NCI-H2171 (cell line): ENCODE data around the gene NEURL1.
"Not testable (repeated sequence)": the region's sequence is repeated elsewhere in the genome, so short reads cannot be mapped to it uniquely, and the experiment has no call there.

Experiments used
- DNase-seq: peaks from one replicate; lab custom pipeline; 2025; lab: John Stamatoyannopoulos, UW

The NEURL1 gene

GRCh38 chr10:103607051-103607450, 113.5 kb downstream of the NEURL1 start:
- DNase-seq, result not testable (repeated sequence)

GRCh38 chr10:103608056-103608455, 114.6 kb downstream of the NEURL1 start:
- not testable (repeated sequence) for DNase-seq

GRCh38 chr10:103609231-103610082, 116.0 kb downstream of the NEURL1 start:
- no peak for DNase-seq

GRCh38 chr10:103610083-103610472, 116.6 kb downstream of the NEURL1 start:
- no peak for DNase-seq

DNA sequence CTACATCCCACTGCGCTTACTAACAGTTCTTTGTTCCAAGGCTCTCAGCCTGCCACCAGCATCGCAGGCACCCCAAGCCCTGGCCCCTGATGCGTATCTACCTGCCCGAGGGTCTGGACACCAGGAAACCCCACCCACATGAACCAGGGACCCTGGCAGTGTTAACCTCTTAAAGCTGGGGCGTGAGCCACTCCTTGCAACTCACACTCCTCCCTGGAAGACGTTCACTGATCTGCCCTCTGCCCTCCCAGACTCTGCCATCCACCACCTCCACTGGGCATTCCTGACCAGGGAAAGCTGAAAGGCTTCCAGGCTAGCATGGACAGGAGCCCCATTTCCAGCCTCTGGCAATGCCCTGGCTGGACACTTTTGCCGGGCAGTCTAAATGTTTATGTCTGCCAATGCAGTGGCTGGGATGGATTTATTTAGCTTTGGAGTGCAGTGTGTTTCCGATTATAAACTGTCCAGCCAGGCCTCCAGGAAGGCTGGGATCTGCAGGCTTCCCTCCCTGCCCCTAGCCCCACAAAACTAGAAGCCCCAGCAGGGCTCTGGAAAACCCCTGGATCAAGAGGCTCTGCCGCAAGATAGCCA, 117.5 kb downstream of the NEURL1 start:
- no peak for DNase-seq

- DNase-seq, result no peak
Measured at GRCh38 chr10:103612462-103613365, 119.2 kb downstream of the NEURL1 start.

GRCh38 chr10:103613616-103614015, 120.1 kb downstream of the NEURL1 start:
- DNase-seq, result no peak

DNA sequence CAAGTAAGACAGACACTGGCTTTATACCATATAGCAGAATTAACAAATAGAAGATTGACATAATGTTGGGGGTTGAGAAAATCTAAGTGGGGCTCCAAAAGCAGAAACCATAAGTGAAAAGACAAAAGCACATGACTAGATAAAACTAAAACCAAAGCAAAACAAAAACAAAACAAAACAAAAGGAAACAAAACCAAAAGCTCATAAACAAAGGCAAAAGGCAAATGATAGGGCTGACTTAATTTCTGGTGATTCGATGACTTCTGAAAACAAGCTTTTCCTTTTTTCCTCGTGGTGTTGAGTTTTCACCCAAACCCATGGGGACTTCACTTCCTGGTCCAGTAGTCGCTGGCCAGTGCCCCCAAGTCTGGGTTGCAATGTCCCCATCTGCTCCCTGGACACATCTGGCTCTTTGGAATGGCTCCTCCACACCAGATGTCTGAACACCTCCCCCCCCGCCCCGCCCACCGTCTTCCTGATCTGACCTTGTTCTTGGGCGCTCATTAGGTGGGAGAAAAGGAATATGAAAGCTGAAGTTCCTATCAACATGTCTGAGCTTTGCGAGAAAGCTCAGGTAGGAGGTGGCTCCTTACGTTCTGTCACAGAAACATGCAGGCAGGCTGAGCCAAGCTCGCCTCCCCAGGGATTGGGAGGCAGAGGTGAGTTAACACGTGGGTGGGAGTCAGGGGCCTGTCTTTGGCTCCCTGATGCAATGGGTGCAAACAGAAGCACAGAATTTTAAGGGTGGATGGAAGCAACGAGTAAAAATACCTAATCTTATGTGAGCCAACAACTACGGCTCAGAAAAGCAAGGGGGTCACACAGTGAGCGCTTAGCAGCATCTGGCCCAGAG, 121.0 kb downstream of the NEURL1 start:
- DNase-seq, result no peak

- no peak for DNase-seq
Measured at GRCh38 chr10:103616705-103617601, 123.4 kb downstream of the NEURL1 start.

- no peak for DNase-seq
Measured at GRCh38 chr10:103617602-103618385, 124.3 kb downstream of the NEURL1 start.

GRCh38 chr10:103618575-103619423, 125.3 kb downstream of the NEURL1 start:
- DNase-seq, result no peak

GRCh38 chr10:103619424-103620351, 126.2 kb downstream of the NEURL1 start:
- no peak for DNase-seq

DNA sequence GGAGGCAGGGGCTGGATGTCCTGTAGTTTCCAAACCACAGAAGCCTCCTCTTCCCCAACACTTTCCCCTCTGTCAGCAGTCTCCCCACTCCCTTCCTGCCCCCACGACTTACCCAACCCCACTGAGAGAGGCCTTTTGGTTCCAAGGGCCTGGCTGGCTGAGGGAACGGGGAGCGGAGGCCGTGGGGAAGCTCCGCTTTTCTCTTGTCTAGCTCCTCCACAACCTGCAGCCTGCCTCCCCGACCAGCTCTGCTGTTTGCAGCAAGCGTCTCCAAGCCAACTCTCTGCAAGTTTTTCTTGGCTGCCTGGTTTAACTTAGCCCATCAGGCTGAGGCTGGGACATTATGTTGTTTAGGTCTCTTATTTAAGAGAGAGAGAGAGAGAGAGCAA, 126.8 kb downstream of the NEURL1 start:
- DNase-seq, result no peak

GRCh38 chr10:103620891-103621782, 127.6 kb downstream of the NEURL1 start:
- DNase-seq, result no peak

DNA sequence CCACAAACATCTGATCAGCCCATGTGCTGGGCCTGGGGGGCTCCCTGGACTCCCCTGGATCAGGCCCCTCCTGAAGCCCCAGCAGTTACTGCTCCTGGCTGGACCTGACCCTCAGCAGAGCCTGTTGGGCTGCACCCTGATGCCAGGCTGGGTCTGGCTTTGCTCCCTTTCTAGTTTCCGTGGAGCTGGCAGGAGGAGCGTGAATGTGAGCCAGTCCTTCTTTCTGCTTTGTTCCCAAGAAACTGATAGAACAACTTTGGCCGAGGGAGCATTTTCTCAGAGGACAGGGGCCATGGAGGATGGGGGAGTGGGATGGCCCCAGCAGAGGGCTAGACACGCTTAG, 128.2 kb downstream of the NEURL1 start:
- DNase-seq, result no peak

DNA sequence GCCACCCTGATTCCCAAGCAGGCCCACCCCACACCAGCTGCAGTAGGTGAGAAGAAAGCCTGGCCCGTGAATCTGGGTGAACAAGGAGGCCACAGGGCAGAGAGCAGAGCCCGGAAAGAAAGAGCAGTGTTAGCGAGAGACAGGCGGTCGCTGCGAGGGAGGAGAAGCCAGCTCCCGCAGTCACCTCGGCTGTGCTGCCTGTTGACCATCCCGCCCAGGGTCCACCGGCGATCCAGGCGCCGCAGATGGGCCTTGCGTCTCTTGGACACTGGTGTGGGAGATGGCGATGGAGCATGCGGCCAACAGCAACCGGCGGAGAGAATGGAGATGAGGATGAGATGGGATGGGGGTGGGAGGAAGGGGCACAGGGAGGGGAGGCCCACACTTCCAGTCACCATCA, 128.8 kb downstream of the NEURL1 start:
- DNase-seq, result no peak
